KOPT-K1 (cell line): ENCODE data around the gene PDZD4.

Experiments
- H3K27ac ChIP-seq: fragments of 200-600 bp; sonication (generic); 2 replicates; pipeline ENCODE4 v1.5.1; 2016; ENCODE audit warnings: antibody characterized with exemption, mild to moderate bottlenecking, low read depth, low read length; ENCODE audit not compliant: poor library complexity, severe bottlenecking
- H3K36me3 ChIP-seq: fragments of 200-600 bp; sonication (generic); 2 replicates; pipeline ENCODE4 v1.5.1; 2017; ENCODE audit warnings: antibody characterized with exemption, mild to moderate bottlenecking, low read length, moderate library complexity; ENCODE audit not compliant: insufficient read depth
- H3K9me3 ChIP-seq: fragments of 200-600 bp; sonication (generic); 2 replicates; pipeline ENCODE4 v1.5.1; 2017; ENCODE audit warnings: antibody characterized with exemption, low read length, mild to moderate bottlenecking; ENCODE audit not compliant: insufficient read depth, poor library complexity, severe bottlenecking

PDZD4 gene

GRCh38 chrX:153780678-153781427 lies 49.5 kb downstream of the PDZD4 start, which contains the start of gene SRPK3:
TSS of gene SRPK3 (plus strand) at chrX:153781041. CDS start at chrX:153781087, 46 bp downstream.
- Histone ChIP-seq H3K27ac (no peak within 1 kb of the TSS), H3K36me3 (peaks cover 7% of the 10 kb centered on the region; the same call in 1 of the 2 replicates), H3K9me3 (no peaks in the 10 kb centered on the region)

- Histone ChIP-seq H3K36me3 (no peaks in the 10 kb centered on the region), H3K9me3 (no peaks in the 10 kb centered on the region), H3K27ac (no peak overlapping the region)
Observed at GRCh38 chrX:153779891-153780677, 50.3 kb downstream of the PDZD4 start.

GRCh38 chrX:153778684-153779101 lies 51.7 kb downstream of the PDZD4 start:
- H3K9me3 ChIP-seq: no peaks in the 10 kb centered on the region
- no peak overlapping the region for H3K27ac ChIP-seq
- no peaks in the 10 kb centered on the region for H3K36me3 ChIP-seq

- H3K27ac ChIP-seq: no peak overlapping the region
- H3K9me3 ChIP-seq: no peaks in the 10 kb centered on the region
- H3K36me3 ChIP-seq: no peaks in the 10 kb centered on the region
Observed at GRCh38 chrX:153778181-153778580, 52.2 kb downstream of the PDZD4 start.

- H3K36me3 ChIP-seq: no peaks in the 10 kb centered on the region
- no peak overlapping the region for H3K27ac ChIP-seq
- H3K9me3 ChIP-seq: no peaks in the 10 kb centered on the region
Observed at GRCh38 chrX:153777261-153778090, 52.9 kb downstream of the PDZD4 start.

- H3K27ac ChIP-seq: no peak overlapping the region
- H3K9me3 ChIP-seq: no peaks in the 10 kb centered on the region
- H3K36me3 ChIP-seq: no peaks in the 10 kb centered on the region
Observed at GRCh38 chrX:153776611-153777045, 53.7 kb downstream of the PDZD4 start.

GRCh38 chrX:153776120-153776599 lies 54.2 kb downstream of the PDZD4 start:
- no peaks in the 10 kb centered on the region for H3K9me3 ChIP-seq
- no peak overlapping the region for H3K27ac ChIP-seq
- H3K36me3 ChIP-seq: no peaks in the 10 kb centered on the region

- Histone ChIP-seq H3K36me3 (no peaks in the 10 kb centered on the region), H3K9me3 (no peaks in the 10 kb centered on the region), H3K27ac (no peak overlapping the region)
Observed at GRCh38 chrX:153775293-153776119, 54.8 kb downstream of the PDZD4 start.

- no peaks in the 10 kb centered on the region for H3K9me3 ChIP-seq
- no peaks in the 10 kb centered on the region for H3K36me3 ChIP-seq
- H3K27ac ChIP-seq: no peak overlapping the region
Observed at GRCh38 chrX:153774576-153775292, 55.6 kb downstream of the PDZD4 start.

- H3K36me3 ChIP-seq: no peaks in the 10 kb centered on the region
- no peak overlapping the region for H3K27ac ChIP-seq
- H3K9me3 ChIP-seq: no peaks in the 10 kb centered on the region
Observed at GRCh38 chrX:153773741-153774575, 56.4 kb downstream of the PDZD4 start.

- Histone ChIP-seq H3K36me3 (no peaks in the 10 kb centered on the region), H3K27ac (no peak overlapping the region), H3K9me3 (no peaks in the 10 kb centered on the region)
Observed at GRCh38 chrX:153773218-153773611, 57.1 kb downstream of the PDZD4 start.

GRCh38 chrX:153772316-153773217 lies 57.8 kb downstream of the PDZD4 start:
- no peaks in the 10 kb centered on the region for H3K9me3 ChIP-seq

More at GRCh38 chrX:153772316-153773217, 57.8 kb downstream of the PDZD4 start:
- H3K36me3 ChIP-seq: no peaks in the 10 kb centered on the region
- no peak overlapping the region for H3K27ac ChIP-seq
